Neuronal stem cell (in vitro differentiated cells): ENCODE data around the gene C19orf73.

ENCODE experiments used
- DNase-seq: peaks from one replicate; pipeline ENCODE4 v3.0.0-alpha.2; 2013; ENCODE audit warnings: low spot score
- H2AFZ ChIP-seq: one replicate; pipeline ENCODE4 v1.6.1; 2013; ENCODE audit warnings: mild to moderate bottlenecking, low read length, inconsistent platforms
- H2AK5ac ChIP-seq: 2 replicates; pipeline ENCODE4 v1.6.1; 2013; ENCODE audit warnings: low read depth, mild to moderate bottlenecking, inconsistent platforms, low read length, moderate library complexity, mixed read lengths
- H2BK120ac ChIP-seq: 2 replicates; pipeline ENCODE4 v1.6.1; 2013; ENCODE audit warnings: low read depth, mild to moderate bottlenecking, inconsistent platforms, low read length, moderate library complexity, mixed read lengths
- H2BK12ac ChIP-seq: one replicate; pipeline ENCODE4 v1.6.1; 2013; ENCODE audit warnings: low read length, inconsistent platforms
- H2BK15ac ChIP-seq: 2 replicates; pipeline ENCODE4 v1.6.1; 2013; ENCODE audit warnings: mild to moderate bottlenecking, low read length, inconsistent platforms, mixed read lengths
- H2BK5ac ChIP-seq: one replicate; pipeline ENCODE4 v1.6.1; 2013; ENCODE audit warnings: inconsistent platforms, mild to moderate bottlenecking, low read length, moderate library complexity
- H3K14ac ChIP-seq: one replicate; pipeline ENCODE4 v1.6.1; 2013; ENCODE audit warnings: low read length, inconsistent platforms
- H3K18ac ChIP-seq: 2 replicates; pipeline ENCODE4 v1.6.1; 2013; ENCODE audit warnings: low read length, inconsistent platforms
- H3K23ac ChIP-seq: 2 replicates; pipeline ENCODE4 v1.6.1; 2013; ENCODE audit warnings: low read depth, mild to moderate bottlenecking, mixed read lengths, low read length, inconsistent platforms; ENCODE audit not compliant: poor library complexity
- H3K27ac ChIP-seq: replicated peaks from 3 replicates; pipeline ENCODE4 v1.5.1; 2013; ENCODE audit warnings: low read length, inconsistent platforms
- H3K27me3 ChIP-seq, 3 experiments: 2 replicates each; pipeline ENCODE4 v1.6.1; 2013; ENCODE audit warnings: low read length in 3 of 3, mild to moderate bottlenecking in 2 of 3, inconsistent platforms in 1 of 3, low read depth in 1 of 3, mixed read lengths in 1 of 3, moderate library complexity in 1 of 3; ENCODE audit not compliant: control insufficient read depth in 3 of 3, insufficient read depth in 3 of 3
- H3K36me3 ChIP-seq, 2 donors: replicated peaks in 1 of 2; 2 replicates each; pipeline ENCODE4 v1.6.1; 2013; ENCODE audit warnings: low read length in 2 of 2; ENCODE audit not compliant: control insufficient read depth in 2 of 2, insufficient read depth in 2 of 2
- H3K4ac ChIP-seq: 2 replicates; pipeline ENCODE4 v1.6.1; 2013; ENCODE audit warnings: inconsistent platforms, mild to moderate bottlenecking, low read length, moderate library complexity
- H3K4me1 ChIP-seq, 2 donors: 1 replicate in 1 of 2; 2 replicates in 1 of 2; pipeline ENCODE4 v1.6.1; 2013; ENCODE audit warnings: low read length in 2 of 2, low read depth in 1 of 2; ENCODE audit not compliant: control insufficient read depth in 2 of 2, insufficient read depth in 1 of 2
- H3K4me2 ChIP-seq: one replicate; pipeline ENCODE4 v1.6.1; 2013; ENCODE audit warnings: mild to moderate bottlenecking, low read length, inconsistent platforms; ENCODE audit not compliant: insufficient read depth, poor library complexity, severe bottlenecking
- H3K4me3 ChIP-seq, 2 donors: 2 replicates each; pipeline ENCODE4 v1.5.1; 2013; ENCODE audit warnings: low read length in 2 of 2, mild to moderate bottlenecking in 2 of 2, inconsistent platforms in 1 of 2, moderate library complexity in 1 of 2
- H3K79me1 ChIP-seq: one replicate; pipeline ENCODE4 v1.6.1; 2013; ENCODE audit warnings: low read depth, mild to moderate bottlenecking, inconsistent platforms, low read length, moderate library complexity
- H3K9ac ChIP-seq: one replicate; pipeline ENCODE4 v1.6.1; 2013; ENCODE audit warnings: mild to moderate bottlenecking, low read depth, low read length, inconsistent platforms; ENCODE audit not compliant: poor library complexity
- H3K9me3 ChIP-seq, 2 donors: replicated peaks in 1 of 2; 2 replicates each; pipeline versions ENCODE3 to v1.6.1; 2013; ENCODE audit warnings: low read length in 2 of 2, mild to moderate bottlenecking in 2 of 2, inconsistent platforms in 1 of 2, low read depth in 1 of 2, mixed read lengths in 1 of 2, moderate library complexity in 1 of 2; ENCODE audit not compliant: control insufficient read depth in 2 of 2, insufficient read depth in 1 of 2
- H4K8ac ChIP-seq: one replicate; pipeline ENCODE4 v1.6.1; 2013; ENCODE audit warnings: low read depth, mild to moderate bottlenecking, inconsistent platforms, low read length, moderate library complexity
- H4K91ac ChIP-seq: one replicate; pipeline ENCODE4 v1.6.1; 2013; ENCODE audit warnings: low read length, low read depth, mild to moderate bottlenecking, inconsistent platforms; ENCODE audit not compliant: poor library complexity
- WGBS, 2 donors: extraction: QIAGEN DNeasy Blood & Tissue Kit; methylation state at CpG; one replicate each; pipeline ENCODE4 v1.1.7; 2013; ENCODE audit warnings: missing lambda C conversion rate in 2 of 2, mixed read lengths in 1 of 2; ENCODE audit not compliant: insufficient read length in 2 of 2, insufficient replicate concordance in 1 of 2; ENCODE audit errors: extremely low coverage in 2 of 2; 5-methylcytosine and 5-hydroxymethylcytosine counted together

C19orf73 gene

DNA sequence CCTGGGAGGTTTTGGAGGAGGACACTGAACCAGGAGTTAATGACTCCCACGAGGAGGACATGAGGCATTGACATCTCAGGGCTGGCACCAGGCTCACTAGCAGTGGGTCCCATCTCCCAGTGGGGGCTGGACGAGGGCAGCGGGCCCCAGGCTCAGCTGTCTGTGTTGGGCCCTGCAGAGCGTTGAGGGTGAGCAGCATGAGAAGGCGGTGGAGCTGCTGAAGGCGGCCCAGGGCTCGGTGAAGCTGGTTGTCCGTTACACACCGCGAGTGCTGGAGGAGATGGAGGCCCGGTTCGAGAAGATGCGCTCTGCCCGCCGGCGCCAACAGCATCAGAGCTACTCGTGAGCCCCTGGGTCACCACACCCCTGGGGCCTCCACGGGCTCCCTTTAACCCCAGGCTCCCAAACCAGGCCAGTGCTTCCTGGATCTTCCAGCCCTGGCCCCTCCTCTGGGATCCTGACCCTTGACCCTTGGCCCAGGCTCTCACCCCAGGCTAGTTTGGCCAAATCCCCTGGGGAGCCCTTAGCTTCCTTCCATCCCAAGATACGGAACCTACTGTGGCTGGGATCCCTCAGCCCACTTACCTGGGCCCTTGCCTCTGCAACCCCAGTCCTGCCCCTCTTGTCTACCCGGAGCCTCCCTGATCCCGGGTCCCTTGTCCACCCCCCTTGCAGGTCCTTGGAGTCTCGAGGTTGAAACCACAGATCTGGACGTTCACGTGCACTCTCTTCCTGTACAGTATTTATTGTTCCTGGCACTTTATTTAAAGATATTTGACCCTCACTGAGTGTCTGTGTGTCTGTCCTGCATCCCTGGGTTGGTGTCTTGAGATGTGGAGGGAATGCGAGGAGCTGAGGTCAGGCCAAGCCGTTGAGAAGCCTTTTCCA is 1.0 kb downstream of the C19orf73 start:
- no peak overlapping the region for H2BK120ac ChIP-seq
- H3K9ac ChIP-seq, result no peak overlapping the region
- no peak overlapping the region for H4K91ac ChIP-seq
- no peak overlapping the region for H3K4me2 ChIP-seq
- H3K9me3 ChIP-seq, result no peaks in the 10 kb centered on the region
- H3K4ac ChIP-seq, result no peak overlapping the region
- peak overlapping the region; percentile 22 for H3K18ac ChIP-seq
- H3K27me3 ChIP-seq, result peaks cover 10 to 26% (median 19%) of the 10 kb centered on the region in 3 experiments
- no peak for DNase-seq
- peak overlapping the region; percentile 87 to 96 for H3K4me3 ChIP-seq
- peak overlapping the region; percentile 65 for H2BK15ac ChIP-seq
- WGBS, 2 donors, result no CpG with 5 or more reads among the region's 26 CpGs
- peaks cover 3% of the 10 kb centered on the region for H3K79me1 ChIP-seq
- H2BK5ac ChIP-seq, result peak overlapping the region; percentile 68
- peak overlapping the region; percentile 95 for H3K23ac ChIP-seq
- H3K36me3 ChIP-seq, result no peaks in the 10 kb centered on the region
- peak overlapping the region; percentile 99 for H2AFZ ChIP-seq
- no peak overlapping the region for H3K14ac ChIP-seq
- no peak overlapping the region for H4K8ac ChIP-seq
- H3K27ac ChIP-seq, result no peak overlapping the region
- H2AK5ac ChIP-seq, result peak overlapping the region; percentile 39
- H3K4me1 ChIP-seq, result peaks cover 11 to 13% of the 10 kb centered on the region in 2 donors
- no peak overlapping the region for H2BK12ac ChIP-seq

DNA sequence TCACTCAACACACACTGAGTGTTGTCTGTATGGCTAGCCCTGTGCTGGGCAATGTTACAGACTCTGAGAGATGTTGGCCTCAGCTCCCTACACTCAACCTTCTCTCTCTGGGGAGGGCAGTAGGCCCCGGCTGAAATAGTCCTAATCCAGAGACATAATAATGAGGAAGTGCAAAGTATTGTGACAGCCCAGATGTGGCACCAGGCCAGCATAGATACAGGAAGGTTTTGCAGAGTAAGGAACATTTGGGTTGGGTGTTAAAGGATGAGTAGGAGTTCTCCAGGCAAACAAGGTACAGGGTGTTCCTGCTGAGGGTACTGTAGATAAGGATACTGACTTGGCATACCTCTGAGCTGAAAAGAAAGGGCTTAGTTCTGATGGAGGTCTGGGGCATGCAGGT is 2.4 kb downstream of the C19orf73 start:
- no CpG with 5 or more reads among the region's 1 CpG for WGBS, 2 donors
- Histone ChIP-seq H4K8ac (no peak overlapping the region), H3K9me3 (no peaks in the 10 kb centered on the region)

DNA sequence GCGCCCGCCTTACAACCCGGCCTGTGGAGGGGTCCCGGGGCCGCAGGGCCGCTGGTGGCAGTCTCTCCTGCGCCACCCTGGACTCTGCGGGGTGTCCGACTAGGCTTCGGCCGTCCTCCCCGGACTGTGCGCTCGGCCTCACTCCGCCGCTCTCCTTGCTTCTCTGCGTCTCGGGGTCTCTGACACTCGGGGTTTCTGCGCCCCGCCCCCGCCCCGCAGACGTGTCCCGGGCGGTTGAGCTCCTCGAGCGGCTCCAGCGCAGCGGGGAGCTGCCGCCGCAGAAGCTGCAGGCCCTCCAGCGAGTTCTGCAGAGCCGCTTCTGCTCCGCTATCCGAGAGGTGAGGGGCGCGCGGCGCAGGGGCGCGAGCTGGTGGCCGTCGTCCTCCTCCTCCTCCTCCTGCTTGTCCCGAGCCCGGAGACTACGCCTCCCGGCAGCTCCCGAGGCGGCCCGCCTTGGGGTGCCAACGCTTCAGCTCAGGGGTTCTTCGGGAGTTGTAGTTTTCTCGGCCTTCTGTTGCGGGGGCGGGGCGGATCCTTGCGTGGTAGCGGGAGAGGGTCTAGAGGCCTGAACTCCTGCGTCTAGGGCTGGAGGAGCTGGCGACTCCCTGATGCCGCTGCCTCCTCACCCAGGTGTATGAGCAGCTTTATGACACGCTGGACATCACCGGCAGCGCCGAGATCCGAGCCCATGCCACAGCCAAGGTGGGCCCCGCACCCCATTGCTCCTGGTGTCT is 4.1 kb downstream of the C19orf73 start:
- peaks cover 11 to 13% of the 10 kb centered on the region in 2 donors for H3K4me1 ChIP-seq
- no peak overlapping the region for H4K91ac ChIP-seq
- no peak overlapping the region for H4K8ac ChIP-seq
- H2BK5ac ChIP-seq, result peak overlapping the region; percentile 94
- H3K4ac ChIP-seq, result no peak overlapping the region
- peaks cover 1 to 2% of the 10 kb centered on the region in 2 donors for H3K36me3 ChIP-seq
- peak; percentile 77 for DNase-seq
- H3K14ac ChIP-seq, result peak overlapping the region; percentile 71
- H3K23ac ChIP-seq, result peak overlapping the region; percentile 85
- peak overlapping the region; percentile 37 for H2BK15ac ChIP-seq
- peak overlapping the region; percentile 92 for H3K9ac ChIP-seq
- no peak overlapping the region for H3K27ac ChIP-seq
- no peak overlapping the region for H2BK120ac ChIP-seq
- WGBS, 2 donors, result no CpG with 5 or more reads among the region's 68 CpGs
- no peak overlapping the region for H2AK5ac ChIP-seq
- H3K4me2 ChIP-seq, result peak overlapping the region; percentile 95
- H3K4me3 ChIP-seq, result peak overlapping the region; percentile 75 to 94
- peaks cover 3% of the 10 kb centered on the region for H3K79me1 ChIP-seq
- no peaks in the 10 kb centered on the region for H3K9me3 ChIP-seq
- H3K27me3 ChIP-seq, result peaks cover 2 to 11% (median 2%) of the 10 kb centered on the region in 3 experiments
- H3K18ac ChIP-seq, result peak overlapping the region; percentile 94
- H2BK12ac ChIP-seq, result no peak overlapping the region
- H2AFZ ChIP-seq, result peak overlapping the region; percentile 98

More for the DNA sequence above, 2.4 kb downstream of the C19orf73 start:
- Histone ChIP-seq H3K4ac (no peak overlapping the region), H2BK5ac (no peak overlapping the region), H3K27ac (no peak overlapping the region), H3K4me2 (no peak overlapping the region), H3K9ac (no peak overlapping the region), H2AK5ac (no peak overlapping the region), H2BK15ac (no peak overlapping the region), H4K91ac (no peak overlapping the region), H3K4me1 (peaks cover 11 to 13% of the 10 kb centered on the region in 2 donors), H3K36me3 (no peaks in the 10 kb centered on the region), H3K23ac (no peak overlapping the region), H2BK12ac (no peak overlapping the region), H2BK120ac (no peak overlapping the region), H3K18ac (no peak overlapping the region), H2AFZ (no peak overlapping the region), H3K4me3 (no peak overlapping the region), H3K79me1 (peaks cover 3% of the 10 kb centered on the region), H3K14ac (no peak overlapping the region), H3K27me3 (peaks cover 10 to 24% (median 17%) of the 10 kb centered on the region in 3 experiments)
- DNase-seq, result no peak
